HG03196 (cell line): ENCODE data around the gene AIF1.

Source experiments
- ATAC-seq: cut with Tn5 transposase; IDR thresholded peaks from one replicate; pipeline ENCODE4 v1.9.1; 2021; ENCODE audit not compliant: unreplicated experiment

Gene AIF1

DNA sequence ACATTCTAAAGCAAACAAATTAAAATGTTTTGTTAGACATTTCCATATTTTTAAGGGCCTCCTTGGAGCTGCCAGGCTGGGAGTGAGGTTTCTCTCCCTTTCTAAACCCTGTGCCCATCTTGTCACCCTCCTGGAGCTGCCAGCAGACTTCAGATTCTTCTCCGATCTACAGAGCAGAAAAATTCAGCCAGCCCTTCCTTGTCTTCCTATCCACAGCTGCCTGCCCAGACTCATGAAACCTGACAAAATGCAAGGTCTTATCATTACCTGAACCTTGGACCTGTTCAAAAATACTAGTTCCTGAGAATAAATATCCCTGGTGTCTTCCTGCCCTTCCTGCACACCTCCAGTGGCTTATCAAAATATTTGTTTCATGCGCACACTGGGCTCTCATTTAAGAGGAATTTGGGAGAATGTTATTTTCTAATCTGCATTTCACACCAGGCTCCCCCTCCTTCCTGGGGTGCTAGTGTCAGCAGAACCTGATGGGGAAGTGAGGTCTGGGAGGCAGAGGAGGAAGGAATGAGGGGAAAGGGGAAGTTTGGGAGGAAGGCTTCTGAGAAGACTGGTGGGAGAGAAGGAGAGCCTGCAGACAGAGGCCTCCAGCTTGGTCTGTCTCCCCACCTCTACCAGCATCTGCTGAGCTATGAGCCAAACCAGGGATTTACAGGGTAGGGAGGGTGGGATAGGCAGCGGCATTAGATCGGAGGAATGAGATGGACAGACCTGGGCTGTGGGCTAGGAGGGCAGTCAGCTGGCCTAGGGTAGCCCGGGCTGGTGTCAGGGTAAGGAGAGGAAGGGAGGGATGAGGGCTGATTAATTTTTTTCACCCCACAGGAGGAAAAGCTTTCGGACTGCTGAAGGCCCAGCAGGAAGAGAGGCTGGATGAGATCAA, at the start of gene AIF1:
AIF1 (plus strand) TSS at position 551 of the 895 bp plus-strand sequence; CDS start at position 647, 96 bp downstream.
- no peak for ATAC-seq

DNA sequence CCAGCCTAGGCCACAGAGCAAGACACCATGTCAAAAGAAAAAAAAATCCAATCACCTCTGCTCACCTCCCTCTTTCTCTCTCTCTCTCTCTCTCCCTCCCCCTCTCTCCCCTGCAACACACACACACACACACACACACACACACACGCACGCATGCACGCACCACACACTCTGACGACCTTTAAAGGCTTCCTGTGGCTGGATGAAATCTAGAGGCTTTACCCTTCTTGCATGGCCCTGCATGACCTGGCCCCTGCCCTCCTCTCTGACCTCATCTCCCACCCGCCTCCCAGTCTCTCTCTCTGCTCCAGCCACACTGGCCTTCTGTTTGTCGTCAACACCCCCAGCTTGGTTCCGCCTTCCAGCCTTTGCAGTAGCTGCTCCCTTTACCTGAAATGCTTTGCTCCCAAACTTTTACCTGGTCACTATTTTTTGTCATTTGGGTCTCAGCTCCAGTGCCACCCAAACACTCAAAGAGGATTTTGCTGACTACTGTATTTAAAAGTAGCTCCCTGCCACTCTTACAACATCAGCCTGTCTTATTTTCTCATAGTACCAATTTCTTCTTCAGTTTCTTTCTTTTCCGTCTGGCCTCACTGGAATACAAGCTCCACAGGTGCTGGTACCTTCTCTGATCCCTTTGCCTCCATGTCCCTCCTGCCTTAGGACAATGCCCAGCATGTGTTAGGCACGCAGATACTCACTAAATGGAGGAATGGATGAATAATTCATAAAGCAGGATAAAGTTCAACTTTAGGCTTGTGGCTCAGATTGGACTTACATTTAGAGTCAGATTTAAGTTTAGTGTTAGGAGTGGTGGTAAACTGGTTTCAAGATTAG, 47.3 kb upstream of the AIF1 start:
- ATAC-seq: peak; percentile 2

DNA sequence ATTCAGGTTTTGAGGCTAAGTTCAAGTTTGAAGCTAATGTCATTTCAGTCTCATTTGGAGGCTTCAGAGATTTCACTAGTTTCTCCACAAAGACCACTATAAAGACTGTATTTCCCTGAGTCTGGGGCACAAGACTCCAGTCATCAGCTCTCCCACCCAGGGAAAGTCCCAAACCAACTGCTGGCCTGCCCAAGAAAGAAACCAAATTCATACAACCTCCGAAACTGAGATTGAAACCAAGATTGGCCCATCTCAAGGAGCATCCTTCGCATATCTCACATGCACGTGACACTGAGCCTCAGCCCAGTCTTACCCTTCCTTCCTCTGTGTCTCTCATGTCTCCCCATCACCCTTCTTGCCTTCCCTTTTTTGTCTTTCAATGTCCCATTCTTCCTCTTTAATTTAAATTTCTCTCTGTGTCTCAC, 46.5 kb upstream of the AIF1 start:
- ATAC-seq: peak; percentile 56

DNA sequence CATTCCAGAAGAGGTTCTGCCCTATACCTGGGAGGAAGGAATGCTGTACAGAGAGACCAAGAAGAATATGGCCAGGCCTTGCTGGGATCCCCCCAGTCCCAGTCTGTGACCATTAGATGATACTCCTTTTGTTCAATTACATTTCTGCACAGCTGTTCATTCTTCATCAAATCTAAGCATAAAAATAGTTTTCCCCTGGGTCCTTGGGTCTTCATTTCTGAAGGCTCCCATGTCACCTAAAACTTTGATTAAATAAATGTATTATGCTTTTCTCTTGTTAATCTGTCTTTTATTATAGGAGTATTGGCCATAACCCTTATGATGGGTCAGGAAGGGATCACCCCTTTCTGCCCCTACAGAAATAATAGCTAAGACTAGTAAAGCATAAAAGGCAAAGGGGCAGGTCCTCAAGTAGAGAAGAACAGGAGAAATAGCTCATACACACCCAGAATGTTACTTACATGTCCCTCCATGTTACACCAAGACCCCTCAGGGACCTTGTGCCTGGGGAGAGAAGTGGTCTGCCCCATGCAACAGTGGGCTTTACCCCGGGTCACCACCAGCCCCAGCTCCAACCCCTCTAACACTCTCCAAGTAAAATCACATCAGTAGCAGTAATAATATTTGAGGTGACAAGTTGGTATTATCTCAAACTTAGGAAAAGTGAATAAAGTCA, 45.0 kb upstream of the AIF1 start:
- no peak for ATAC-seq

DNA sequence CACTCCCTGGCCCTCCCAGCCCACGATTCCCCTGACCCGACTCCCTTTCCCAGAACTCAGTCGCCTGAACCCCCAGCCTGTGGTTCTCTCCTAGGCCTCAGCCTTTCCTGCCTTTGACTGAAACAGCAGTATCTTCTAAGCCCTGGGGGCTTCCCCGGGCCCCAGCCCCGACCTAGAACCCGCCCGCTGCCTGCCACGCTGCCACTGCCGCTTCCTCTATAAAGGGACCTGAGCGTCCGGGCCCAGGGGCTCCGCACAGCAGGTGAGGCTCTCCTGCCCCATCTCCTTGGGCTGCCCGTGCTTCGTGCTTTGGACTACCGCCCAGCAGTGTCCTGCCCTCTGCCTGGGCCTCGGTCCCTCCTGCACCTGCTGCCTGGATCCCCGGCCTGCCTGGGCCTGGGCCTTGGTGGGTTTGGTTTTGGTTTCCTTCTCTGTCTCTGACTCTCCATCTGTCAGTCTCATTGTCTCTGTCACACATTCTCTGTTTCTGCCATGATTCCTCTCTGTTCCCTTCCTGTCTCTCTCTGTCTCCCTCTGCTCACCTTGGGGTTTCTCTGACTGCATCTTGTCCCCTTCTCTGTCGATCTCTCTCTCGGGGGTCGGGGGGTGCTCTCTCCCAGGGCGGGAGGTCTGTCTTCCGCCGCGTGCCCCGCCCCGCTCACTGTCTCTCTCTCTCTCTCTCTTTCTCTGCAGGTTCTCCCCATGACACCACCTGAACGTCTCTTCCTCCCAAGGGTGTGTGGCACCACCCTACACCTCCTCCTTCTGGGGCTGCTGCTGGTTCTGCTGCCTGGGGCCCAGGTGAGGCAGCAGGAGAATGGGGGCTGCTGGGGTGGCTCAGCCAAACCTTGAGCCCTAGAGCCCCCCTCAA, 42.8 kb upstream of the AIF1 start, which contains the start of gene LTA:
LTA (plus strand) TSS at position 249 of the 871 bp plus-strand sequence; CDS start at position 703, 454 bp downstream.
- ATAC-seq: peak; percentile 33

DNA sequence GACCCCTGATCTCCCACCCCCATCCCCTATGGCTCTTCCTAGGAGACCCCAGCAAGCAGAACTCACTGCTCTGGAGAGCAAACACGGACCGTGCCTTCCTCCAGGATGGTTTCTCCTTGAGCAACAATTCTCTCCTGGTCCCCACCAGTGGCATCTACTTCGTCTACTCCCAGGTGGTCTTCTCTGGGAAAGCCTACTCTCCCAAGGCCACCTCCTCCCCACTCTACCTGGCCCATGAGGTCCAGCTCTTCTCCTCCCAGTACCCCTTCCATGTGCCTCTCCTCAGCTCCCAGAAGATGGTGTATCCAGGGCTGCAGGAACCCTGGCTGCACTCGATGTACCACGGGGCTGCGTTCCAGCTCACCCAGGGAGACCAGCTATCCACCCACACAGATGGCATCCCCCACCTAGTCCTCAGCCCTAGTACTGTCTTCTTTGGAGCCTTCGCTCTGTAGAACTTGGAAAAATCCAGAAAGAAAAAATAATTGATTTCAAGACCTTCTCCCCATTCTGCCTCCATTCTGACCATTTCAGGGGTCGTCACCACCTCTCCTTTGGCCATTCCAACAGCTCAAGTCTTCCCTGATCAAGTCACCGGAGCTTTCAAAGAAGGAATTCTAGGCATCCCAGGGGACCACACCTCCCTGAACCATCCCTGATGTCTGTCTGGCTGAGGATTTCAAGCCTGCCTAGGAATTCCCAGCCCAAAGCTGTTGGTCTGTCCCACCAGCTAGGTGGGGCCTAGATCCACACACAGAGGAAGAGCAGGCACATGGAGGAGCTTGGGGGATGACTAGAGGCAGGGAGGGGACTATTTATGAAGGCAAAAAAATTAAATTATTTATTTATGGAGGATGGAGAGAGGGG, 41.6 kb upstream of the AIF1 start:
- ATAC-seq: no peak

DNA sequence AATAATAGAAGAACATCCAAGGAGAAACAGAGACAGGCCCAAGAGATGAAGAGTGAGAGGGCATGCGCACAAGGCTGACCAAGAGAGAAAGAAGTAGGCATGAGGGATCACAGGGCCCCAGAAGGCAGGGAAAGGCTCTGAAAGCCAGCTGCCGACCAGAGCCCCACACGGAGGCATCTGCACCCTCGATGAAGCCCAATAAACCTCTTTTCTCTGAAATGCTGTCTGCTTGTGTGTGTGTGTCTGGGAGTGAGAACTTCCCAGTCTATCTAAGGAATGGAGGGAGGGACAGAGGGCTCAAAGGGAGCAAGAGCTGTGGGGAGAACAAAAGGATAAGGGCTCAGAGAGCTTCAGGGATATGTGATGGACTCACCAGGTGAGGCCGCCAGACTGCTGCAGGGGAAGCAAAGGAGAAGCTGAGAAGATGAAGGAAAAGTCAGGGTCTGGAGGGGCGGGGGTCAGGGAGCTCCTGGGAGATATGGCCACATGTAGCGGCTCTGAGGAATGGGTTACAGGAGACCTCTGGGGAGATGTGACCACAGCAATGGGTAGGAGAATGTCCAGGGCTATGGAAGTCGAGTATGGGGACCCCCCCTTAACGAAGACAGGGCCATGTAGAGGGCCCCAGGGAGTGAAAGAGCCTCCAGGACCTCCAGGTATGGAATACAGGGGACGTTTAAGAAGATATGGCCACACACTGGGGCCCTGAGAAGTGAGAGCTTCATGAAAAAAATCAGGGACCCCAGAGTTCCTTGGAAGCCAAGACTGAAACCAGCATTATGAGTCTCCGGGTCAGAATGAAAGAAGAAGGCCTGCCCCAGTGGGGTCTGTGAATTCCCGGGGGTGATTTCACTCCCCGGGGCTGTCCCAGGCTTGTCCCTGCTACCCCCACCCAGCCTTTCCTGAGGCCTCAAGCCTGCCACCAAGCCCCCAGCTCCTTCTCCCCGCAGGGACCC, 40.6 kb upstream of the AIF1 start:
- ATAC-seq: no peak

DNA sequence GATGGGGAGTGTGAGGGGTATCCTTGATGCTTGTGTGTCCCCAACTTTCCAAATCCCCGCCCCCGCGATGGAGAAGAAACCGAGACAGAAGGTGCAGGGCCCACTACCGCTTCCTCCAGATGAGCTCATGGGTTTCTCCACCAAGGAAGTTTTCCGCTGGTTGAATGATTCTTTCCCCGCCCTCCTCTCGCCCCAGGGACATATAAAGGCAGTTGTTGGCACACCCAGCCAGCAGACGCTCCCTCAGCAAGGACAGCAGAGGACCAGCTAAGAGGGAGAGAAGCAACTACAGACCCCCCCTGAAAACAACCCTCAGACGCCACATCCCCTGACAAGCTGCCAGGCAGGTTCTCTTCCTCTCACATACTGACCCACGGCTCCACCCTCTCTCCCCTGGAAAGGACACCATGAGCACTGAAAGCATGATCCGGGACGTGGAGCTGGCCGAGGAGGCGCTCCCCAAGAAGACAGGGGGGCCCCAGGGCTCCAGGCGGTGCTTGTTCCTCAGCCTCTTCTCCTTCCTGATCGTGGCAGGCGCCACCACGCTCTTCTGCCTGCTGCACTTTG, 39.6 kb upstream of the AIF1 start, which contains the start of gene TNF:
TNF (plus strand) TSS at position 231 of the 567 bp plus-strand sequence; CDS start at position 408, 177 bp downstream.
- ATAC-seq: no peak

DNA sequence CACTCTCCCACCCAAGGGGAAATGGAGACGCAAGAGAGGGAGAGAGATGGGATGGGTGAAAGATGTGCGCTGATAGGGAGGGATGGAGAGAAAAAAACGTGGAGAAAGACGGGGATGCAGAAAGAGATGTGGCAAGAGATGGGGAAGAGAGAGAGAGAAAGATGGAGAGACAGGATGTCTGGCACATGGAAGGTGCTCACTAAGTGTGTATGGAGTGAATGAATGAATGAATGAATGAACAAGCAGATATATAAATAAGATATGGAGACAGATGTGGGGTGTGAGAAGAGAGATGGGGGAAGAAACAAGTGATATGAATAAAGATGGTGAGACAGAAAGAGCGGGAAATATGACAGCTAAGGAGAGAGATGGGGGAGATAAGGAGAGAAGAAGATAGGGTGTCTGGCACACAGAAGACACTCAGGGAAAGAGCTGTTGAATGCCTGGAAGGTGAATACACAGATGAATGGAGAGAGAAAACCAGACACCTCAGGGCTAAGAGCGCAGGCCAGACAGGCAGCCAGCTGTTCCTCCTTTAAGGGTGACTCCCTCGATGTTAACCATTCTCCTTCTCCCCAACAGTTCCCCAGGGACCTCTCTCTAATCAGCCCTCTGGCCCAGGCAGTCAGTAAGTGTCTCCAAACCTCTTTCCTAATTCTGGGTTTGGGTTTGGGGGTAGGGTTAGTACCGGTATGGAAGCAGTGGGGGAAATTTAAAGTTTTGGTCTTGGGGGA, 38.9 kb upstream of the AIF1 start:
- no peak for ATAC-seq

DNA sequence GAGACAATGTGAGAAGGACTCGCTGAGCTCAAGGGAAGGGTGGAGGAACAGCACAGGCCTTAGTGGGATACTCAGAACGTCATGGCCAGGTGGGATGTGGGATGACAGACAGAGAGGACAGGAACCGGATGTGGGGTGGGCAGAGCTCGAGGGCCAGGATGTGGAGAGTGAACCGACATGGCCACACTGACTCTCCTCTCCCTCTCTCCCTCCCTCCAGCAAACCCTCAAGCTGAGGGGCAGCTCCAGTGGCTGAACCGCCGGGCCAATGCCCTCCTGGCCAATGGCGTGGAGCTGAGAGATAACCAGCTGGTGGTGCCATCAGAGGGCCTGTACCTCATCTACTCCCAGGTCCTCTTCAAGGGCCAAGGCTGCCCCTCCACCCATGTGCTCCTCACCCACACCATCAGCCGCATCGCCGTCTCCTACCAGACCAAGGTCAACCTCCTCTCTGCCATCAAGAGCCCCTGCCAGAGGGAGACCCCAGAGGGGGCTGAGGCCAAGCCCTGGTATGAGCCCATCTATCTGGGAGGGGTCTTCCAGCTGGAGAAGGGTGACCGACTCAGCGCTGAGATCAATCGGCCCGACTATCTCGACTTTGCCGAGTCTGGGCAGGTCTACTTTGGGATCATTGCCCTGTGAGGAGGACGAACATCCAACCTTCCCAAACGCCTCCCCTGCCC, 38.0 kb upstream of the AIF1 start:
- ATAC-seq: no peak

DNA sequence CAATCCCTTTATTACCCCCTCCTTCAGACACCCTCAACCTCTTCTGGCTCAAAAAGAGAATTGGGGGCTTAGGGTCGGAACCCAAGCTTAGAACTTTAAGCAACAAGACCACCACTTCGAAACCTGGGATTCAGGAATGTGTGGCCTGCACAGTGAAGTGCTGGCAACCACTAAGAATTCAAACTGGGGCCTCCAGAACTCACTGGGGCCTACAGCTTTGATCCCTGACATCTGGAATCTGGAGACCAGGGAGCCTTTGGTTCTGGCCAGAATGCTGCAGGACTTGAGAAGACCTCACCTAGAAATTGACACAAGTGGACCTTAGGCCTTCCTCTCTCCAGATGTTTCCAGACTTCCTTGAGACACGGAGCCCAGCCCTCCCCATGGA, 37.5 kb upstream of the AIF1 start:
- ATAC-seq: no peak

DNA sequence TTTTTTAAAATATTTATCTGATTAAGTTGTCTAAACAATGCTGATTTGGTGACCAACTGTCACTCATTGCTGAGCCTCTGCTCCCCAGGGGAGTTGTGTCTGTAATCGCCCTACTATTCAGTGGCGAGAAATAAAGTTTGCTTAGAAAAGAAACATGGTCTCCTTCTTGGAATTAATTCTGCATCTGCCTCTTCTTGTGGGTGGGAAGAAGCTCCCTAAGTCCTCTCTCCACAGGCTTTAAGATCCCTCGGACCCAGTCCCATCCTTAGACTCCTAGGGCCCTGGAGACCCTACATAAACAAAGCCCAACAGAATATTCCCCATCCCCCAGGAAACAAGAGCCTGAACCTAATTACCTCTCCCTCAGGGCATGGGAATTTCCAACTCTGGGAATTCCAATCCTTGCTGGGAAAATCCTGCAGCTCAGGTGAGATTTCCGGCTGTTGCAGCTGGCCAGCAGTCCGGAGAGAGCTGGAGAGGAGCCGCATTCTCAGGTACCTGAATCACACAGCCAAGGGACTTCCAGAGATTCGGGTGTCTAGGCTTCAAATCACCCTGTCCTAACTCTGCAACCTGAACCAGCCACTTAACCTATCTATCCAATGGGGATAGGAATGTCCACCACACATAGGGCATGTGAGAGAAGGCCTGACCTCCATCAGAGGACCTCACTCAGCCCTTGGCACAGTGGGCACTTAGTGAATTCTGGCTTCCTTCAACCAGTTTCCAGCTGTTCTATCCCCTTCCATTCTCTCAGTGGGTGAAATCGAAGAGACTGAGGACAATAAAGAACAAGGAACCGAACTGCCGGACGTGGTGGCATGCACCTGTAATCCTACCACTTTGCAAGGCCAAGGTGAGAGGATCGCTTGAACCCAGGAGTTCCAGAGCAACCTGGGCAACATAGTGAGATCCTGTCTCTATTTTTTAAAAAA, 36.6 kb upstream of the AIF1 start:
- ATAC-seq: no peak

DNA sequence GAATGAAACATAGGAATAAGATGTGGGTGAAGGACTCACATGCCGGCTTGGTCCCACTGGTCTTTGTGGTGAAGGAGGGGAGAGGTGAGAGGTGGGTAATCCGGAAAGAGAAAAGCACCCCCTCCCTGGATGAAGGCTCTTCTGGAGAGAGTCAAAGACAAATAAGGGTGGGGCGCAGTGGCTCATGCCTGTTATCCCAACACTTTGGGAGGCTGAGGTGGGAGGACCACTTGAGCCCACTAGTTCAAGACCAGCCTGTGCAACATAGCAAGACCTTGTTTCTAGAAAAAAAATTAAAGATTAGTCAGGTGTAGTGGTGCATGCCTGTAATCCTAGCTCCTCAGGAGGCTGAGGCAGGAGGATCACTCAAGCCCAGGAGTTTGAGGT, 35.9 kb upstream of the AIF1 start:
- no peak for ATAC-seq

DNA sequence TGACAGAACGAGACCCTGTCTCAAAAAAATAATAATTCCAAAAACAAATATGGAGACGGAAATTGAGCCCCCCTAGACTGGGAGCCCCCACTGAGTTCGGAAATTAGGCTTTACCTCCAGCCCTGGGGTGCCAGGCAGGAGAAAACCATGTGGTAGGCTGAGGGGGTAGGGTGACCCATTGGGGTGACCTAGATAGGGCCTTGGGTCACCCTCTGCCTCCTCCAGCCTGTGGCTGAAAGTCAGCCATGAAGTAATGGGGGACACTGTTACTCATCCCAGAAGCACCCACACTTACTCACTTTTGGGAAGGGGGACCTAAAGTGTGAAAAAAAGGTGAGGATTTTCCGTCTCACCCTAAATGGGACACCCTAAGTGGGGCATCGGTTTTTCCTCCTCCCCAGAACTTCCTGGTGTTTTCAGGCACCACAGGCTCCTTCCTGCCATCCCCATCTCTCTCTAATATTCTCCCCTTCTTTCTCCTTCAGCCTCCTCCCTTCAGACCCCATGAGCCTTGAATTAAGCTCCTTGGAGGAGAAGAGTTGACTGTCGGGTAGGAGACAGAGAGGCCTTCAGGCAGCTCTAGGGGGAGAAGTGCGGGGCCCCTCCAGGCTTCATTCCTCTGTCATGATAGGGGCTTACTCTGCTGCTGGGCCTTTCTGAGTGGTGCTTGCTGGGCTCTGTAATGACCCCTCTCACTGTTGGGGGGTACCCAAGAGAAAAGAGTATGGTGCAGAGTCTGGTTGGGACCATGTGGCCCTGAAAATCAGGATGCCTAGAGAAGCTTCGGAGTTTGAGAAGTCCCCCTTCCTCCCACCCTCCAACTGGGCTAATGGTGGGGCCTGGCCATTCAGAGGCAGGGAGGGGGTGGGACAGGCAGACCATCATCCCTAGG, 35.2 kb upstream of the AIF1 start:
- no peak for ATAC-seq

DNA sequence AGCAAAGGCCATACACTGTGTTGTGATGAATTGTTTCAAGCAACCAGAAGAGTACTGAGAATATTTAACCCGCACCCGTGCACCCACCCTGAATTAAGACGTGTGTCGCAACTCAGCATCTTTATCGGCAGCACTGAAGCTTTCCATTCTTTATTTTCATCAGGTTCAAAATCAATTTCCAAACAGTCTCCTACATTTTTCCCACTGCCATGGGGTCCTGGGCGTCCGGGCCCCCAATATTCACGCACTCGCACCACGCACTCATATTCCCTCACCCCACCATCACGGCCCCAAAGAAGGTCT, 34.6 kb upstream of the AIF1 start:
- no peak for ATAC-seq
